K562 (cell line): ENCODE results near the gene SNX33.

Source experiments
- BCL6 ChIP-seq: fragments of 250-450 bp; sonication (Bioruptor Pico); IDR thresholded peaks from 2 replicates; pipeline ENCODE4 v1.4.0; 2020
- NCOA2 ChIP-seq, 2 experiments: fragments of 450-650 bp; IDR thresholded peaks; 2 replicates each; pipeline ENCODE4 v1.6.1; 2018; ENCODE audit warnings: mild to moderate bottlenecking in 2 of 2, moderate library complexity in 1 of 2; ENCODE audit not compliant: partially characterized antibody in 2 of 2
- ZNF274 ChIP-seq: IDR thresholded peaks from 2 replicates; pipeline ENCODE4 v1.6.1; 2011; ENCODE audit warnings: low read depth, mild to moderate bottlenecking, low read length, moderate library complexity, borderline replicate concordance
- ZNF282 ChIP-seq: sonication (generic); formaldehyde crosslinking; IDR thresholded peaks from 2 replicates; pipeline ENCODE4 v1.8.1; 2023; ENCODE audit warnings: missing genetic modification reagents
- ZNF551 ChIP-seq: fragments of 250-450 bp; sonication (Bioruptor Pico); IDR thresholded peaks from 2 replicates; pipeline ENCODE4 v1.5.0; 2021; ENCODE audit warnings: mild to moderate bottlenecking, moderate library complexity
- ZNF766 ChIP-seq: fragments of 200-800 bp; sonication (Bioruptor generic); conservative IDR thresholded peaks from 2 replicates; pipeline ENCODE4 v1.6.1; 2016; ENCODE audit warnings: missing genetic modification characterization, missing compliant biosample characterization
- TF ChIP-seq, protein P1 (sequence below): fragments of 250-450 bp; sonication (Bioruptor Pico); IDR thresholded peaks from 2 replicates; pipeline ENCODE4 v1.8.0; 2021; ENCODE audit warnings: moderate library complexity, mild to moderate bottlenecking, inconsistent platforms
- TF ChIP-seq, protein P2 (sequence below), 3 experiments: IDR thresholded peaks in 2 of 3; conservative IDR thresholded peaks in 1 of 3; 2 replicates each; pipeline ENCODE4 v1.5.1; 2011 to 2012; ENCODE audit warnings: low read length in 3 of 3, mild to moderate bottlenecking in 3 of 3, control low read depth in 2 of 3, improper control_type of control experiment in 1 of 3, inconsistent platforms in 1 of 3, low read depth in 1 of 3, mixed read lengths in 1 of 3, moderate library complexity in 1 of 3; ENCODE audit not compliant: insufficient read depth in 2 of 3
- TF ChIP-seq, protein P3 (sequence below): fragments of 450-650 bp; IDR thresholded peaks from 2 replicates; pipeline ENCODE4 v1.6.1; 2016
- TF ChIP-seq, protein P4 (sequence below): sonication (generic); formaldehyde crosslinking; IDR thresholded peaks from 2 replicates; pipeline ENCODE4 v1.4.0; 2020; ENCODE audit warnings: mild to moderate bottlenecking, missing genetic modification reagents

DNA sequence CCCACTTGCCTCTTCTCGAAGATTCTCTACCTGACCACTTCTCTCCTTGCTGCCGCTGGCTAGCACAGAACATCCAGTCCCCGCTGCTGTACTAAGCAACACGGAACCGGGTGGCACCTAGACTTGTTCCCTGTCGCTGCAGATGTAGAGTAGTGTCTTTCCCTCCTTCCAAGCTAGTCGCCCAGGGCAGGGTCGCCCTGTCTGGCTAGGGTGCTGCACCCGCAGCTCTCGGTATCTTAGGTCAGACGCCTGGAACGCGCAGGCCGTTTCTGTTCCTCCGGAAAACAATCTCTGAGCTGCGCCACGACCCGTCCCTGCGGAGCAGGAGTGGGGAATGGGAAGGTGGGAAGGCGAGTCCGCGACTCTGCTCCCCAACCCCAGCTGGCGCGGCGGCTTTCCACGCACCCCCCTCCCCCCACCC, 758 bp upstream of the SNX33 start:
- TF ChIP-seq, protein P1, sequence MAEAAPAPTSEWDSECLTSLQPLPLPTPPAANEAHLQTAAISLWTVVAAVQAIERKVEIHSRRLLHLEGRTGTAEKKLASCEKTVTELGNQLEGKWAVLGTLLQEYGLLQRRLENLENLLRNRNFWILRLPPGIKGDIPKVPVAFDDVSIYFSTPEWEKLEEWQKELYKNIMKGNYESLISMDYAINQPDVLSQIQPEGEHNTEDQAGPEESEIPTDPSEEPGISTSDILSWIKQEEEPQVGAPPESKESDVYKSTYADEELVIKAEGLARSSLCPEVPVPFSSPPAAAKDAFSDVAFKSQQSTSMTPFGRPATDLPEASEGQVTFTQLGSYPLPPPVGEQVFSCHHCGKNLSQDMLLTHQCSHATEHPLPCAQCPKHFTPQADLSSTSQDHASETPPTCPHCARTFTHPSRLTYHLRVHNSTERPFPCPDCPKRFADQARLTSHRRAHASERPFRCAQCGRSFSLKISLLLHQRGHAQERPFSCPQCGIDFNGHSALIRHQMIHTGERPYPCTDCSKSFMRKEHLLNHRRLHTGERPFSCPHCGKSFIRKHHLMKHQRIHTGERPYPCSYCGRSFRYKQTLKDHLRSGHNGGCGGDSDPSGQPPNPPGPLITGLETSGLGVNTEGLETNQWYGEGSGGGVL (CRISPR knock-in tag): no peak
- TF ChIP-seq, protein P2, sequence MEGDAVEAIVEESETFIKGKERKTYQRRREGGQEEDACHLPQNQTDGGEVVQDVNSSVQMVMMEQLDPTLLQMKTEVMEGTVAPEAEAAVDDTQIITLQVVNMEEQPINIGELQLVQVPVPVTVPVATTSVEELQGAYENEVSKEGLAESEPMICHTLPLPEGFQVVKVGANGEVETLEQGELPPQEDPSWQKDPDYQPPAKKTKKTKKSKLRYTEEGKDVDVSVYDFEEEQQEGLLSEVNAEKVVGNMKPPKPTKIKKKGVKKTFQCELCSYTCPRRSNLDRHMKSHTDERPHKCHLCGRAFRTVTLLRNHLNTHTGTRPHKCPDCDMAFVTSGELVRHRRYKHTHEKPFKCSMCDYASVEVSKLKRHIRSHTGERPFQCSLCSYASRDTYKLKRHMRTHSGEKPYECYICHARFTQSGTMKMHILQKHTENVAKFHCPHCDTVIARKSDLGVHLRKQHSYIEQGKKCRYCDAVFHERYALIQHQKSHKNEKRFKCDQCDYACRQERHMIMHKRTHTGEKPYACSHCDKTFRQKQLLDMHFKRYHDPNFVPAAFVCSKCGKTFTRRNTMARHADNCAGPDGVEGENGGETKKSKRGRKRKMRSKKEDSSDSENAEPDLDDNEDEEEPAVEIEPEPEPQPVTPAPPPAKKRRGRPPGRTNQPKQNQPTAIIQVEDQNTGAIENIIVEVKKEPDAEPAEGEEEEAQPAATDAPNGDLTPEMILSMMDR (IDR thresholded peaks at IDR 0.05 in 2 of 3, conservative IDR thresholded peaks at IDR 0.05 in 1 of 3; ENCODE audit: insufficient read depth in 2 of 3, low read depth in 1 of 3, low read length in 3 of 3): no peak
- TF ChIP-seq, protein P3, sequence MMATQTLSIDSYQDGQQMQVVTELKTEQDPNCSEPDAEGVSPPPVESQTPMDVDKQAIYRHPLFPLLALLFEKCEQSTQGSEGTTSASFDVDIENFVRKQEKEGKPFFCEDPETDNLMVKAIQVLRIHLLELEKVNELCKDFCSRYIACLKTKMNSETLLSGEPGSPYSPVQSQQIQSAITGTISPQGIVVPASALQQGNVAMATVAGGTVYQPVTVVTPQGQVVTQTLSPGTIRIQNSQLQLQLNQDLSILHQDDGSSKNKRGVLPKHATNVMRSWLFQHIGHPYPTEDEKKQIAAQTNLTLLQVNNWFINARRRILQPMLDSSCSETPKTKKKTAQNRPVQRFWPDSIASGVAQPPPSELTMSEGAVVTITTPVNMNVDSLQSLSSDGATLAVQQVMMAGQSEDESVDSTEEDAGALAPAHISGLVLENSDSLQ: no peak
- TF ChIP-seq NCOA2 (IDR thresholded peaks at IDR 0.05; ENCODE audit: partially characterized antibody in 2 of 2) (no peak), BCL6 (CRISPR knock-in tag) (no peak), ZNF551 (CRISPR knock-in tag) (no peak), ZNF274 (no peak), ZNF282 (CRISPR knock-in tag) (no peak), ZNF766 (CRISPR knock-in tag) (no peak)
- TF ChIP-seq, protein P4, sequence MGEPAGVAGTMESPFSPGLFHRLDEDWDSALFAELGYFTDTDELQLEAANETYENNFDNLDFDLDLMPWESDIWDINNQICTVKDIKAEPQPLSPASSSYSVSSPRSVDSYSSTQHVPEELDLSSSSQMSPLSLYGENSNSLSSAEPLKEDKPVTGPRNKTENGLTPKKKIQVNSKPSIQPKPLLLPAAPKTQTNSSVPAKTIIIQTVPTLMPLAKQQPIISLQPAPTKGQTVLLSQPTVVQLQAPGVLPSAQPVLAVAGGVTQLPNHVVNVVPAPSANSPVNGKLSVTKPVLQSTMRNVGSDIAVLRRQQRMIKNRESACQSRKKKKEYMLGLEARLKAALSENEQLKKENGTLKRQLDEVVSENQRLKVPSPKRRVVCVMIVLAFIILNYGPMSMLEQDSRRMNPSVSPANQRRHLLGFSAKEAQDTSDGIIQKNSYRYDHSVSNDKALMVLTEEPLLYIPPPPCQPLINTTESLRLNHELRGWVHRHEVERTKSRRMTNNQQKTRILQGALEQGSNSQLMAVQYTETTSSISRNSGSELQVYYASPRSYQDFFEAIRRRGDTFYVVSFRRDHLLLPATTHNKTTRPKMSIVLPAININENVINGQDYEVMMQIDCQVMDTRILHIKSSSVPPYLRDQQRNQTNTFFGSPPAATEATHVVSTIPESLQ: no peak
